GM21390 (cell line): ENCODE results near the gene TRIM6.

Source experiments
- ATAC-seq: cut with Tn5 transposase; IDR thresholded peaks from one replicate; pipeline ENCODE4 v1.9.1; 2021; ENCODE audit not compliant: unreplicated experiment

The TRIM6 gene

DNA sequence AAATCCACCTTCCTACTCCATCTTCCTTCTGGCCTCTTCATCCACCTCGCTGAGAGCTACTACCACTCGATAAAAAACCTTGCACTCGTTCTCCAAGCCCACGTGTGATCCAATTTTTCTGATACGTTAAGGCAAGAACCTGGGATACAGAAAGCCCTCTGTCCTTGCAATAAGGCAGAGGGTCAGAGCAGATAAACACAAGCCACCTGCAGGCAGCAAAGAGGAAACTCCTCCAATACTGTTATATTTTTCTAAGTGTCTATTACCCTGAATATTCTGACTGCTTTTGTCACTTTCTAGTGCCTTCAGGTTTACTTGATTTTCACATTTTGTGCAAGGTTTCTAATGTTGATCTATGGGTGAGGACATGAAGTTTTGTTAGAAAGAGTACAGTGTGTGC lies 61.9 kb downstream of the TRIM6 start:
- ATAC-seq, result no peak
